ENCODE measurements around the gene NCAM2.

Gene NCAM2

GRCh38 chr21:21200103-21200938 is 202.1 kb downstream of the NCAM2 start:
- TF ChIP-seq TAF1 (IDR thresholded peaks at IDR 0.05; ENCODE audit: low read depth): no peak
- no peak for TF ChIP-seq FOXM1 (IDR thresholded peaks at IDR 0.05; ENCODE audit: borderline replicate concordance, low read depth)

- TF ChIP-seq YY1 (IDR thresholded peaks at IDR 0.05; ENCODE audit: low read depth) (no peak), FOXM1 (IDR thresholded peaks at IDR 0.05; ENCODE audit: borderline replicate concordance, low read depth) (no peak), EP300 (IDR thresholded peaks at IDR 0.05; ENCODE audit: borderline replicate concordance) (no peak), NFIC (IDR thresholded peaks at IDR 0.05) (no peak), TAF1 (IDR thresholded peaks at IDR 0.05; ENCODE audit: low read depth) (no peak), RAD21 (IDR thresholded peaks at IDR 0.05; ENCODE audit: low read depth) (no peak), ZBTB7A (IDR thresholded peaks at IDR 0.05; ENCODE audit: low read depth) (no peak), MAX (IDR thresholded peaks at IDR 0.05) (no peak), EGR1 (IDR thresholded peaks at IDR 0.05) (no peak), REST (IDR thresholded peaks at IDR 0.05; ENCODE audit: low read depth) (no peak)
Observed at GRCh38 chr21:21200939-21201615, 202.9 kb downstream of the NCAM2 start.

GRCh38 chr21:21203822-21204339 is 205.7 kb downstream of the NCAM2 start:
- TF ChIP-seq EP300 (IDR thresholded peaks at IDR 0.05; ENCODE audit: borderline replicate concordance) (no peak), TEAD4 (IDR thresholded peaks at IDR 0.05) (no peak), CEBPB (IDR thresholded peaks at IDR 0.05) (no peak), TAF1 (IDR thresholded peaks at IDR 0.05; ENCODE audit: low read depth) (no peak), YY1 (IDR thresholded peaks at IDR 0.05; ENCODE audit: low read depth) (no peak), EGR1 (IDR thresholded peaks at IDR 0.05) (no peak), CREB1 (IDR thresholded peaks at IDR 0.05; ENCODE audit: low read depth) (no peak), MAX (IDR thresholded peaks at IDR 0.05) (no peak), ZBTB7A (IDR thresholded peaks at IDR 0.05; ENCODE audit: low read depth) (no peak), REST (IDR thresholded peaks at IDR 0.05; ENCODE audit: low read depth) (no peak), RAD21 (IDR thresholded peaks at IDR 0.05; ENCODE audit: low read depth) (no peak), FOXM1 (IDR thresholded peaks at IDR 0.05; ENCODE audit: borderline replicate concordance, low read depth) (no peak), TCF12 (IDR thresholded peaks at IDR 0.05; ENCODE audit: low read depth) (no peak), USF1 (IDR thresholded peaks at IDR 0.05) (no peak), NFIC (IDR thresholded peaks at IDR 0.05) (no peak)

GRCh38 chr21:21204366-21204996 is 206.3 kb downstream of the NCAM2 start:
- TF ChIP-seq YY1 (IDR thresholded peaks at IDR 0.05; ENCODE audit: low read depth) (no peak), RAD21 (IDR thresholded peaks at IDR 0.05; ENCODE audit: low read depth) (no peak), USF1 (IDR thresholded peaks at IDR 0.05) (no peak), REST (IDR thresholded peaks at IDR 0.05; ENCODE audit: low read depth) (no peak), CEBPB (IDR thresholded peaks at IDR 0.05) (no peak)
